ENCODE measurements around the gene IPO5.

The IPO5 gene

DNA sequence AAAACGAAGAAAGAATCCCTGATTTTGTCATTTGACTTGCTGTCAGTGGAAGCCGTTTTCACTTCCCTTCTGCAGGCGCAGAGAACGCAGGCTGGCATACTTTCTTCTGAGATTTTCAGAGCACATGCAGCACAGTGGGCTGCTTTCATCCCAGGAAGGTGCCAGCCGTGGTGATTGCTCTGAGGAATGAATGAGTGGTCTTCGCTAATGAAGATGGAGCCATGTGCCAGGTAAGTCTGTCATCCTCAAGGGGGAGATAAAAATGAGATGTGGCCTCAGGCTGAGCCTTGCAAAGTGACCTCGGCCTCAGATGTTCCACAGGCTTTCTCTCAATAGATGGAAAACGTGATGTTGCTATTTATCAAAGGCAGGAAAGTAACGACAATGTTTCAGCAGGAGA is 94.8 kb downstream of the IPO5 start:
- Mint-ChIP-seq H3K27ac (no peak overlapping the region), H3K4me1 (ENCODE audit: low read depth) (no peaks in the 10 kb centered on the region), H3K36me3 (ENCODE audit: low read depth) (peaks cover 3% of the 10 kb centered on the region), H3K9me3 (peaks cover 4% of the 10 kb centered on the region), H3K27me3 (peaks cover 10% of the 10 kb centered on the region), H3K4me3 (no peak overlapping the region)

DNA sequence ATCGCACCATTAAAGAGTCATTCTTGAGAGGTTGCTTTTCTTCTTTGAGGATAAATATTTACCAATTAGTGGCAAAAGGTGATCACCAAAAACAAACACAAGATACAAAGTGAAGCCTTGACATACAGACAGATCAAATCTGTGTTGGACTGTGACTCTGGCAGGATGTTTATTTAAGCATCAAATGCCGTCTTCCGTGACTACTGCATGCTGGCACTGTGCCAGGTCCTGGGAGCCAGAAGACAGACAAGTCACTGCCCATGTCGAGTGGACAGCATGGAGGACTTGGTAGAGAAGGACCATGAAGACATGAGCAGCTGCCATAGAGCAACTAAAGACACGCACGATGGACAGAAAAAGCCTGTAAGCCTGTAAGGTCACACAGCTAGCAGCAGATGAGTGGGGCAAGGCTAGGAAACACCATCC is 96.6 kb downstream of the IPO5 start:
- Mint-ChIP-seq H3K4me3 (no peak overlapping the region), H3K36me3 (ENCODE audit: low read depth) (peaks cover 3% of the 10 kb centered on the region), H3K27ac (no peak overlapping the region), H3K4me1 (ENCODE audit: low read depth) (no peaks in the 10 kb centered on the region), H3K9me3 (peaks cover 4% of the 10 kb centered on the region), H3K27me3 (peaks cover 16% of the 10 kb centered on the region)

- no peaks in the 10 kb centered on the region for H3K4me1 Mint-ChIP-seq (ENCODE audit: low read depth)
- H3K27ac Mint-ChIP-seq = no peak overlapping the region
- H3K27me3 Mint-ChIP-seq = peaks cover 30% of the 10 kb centered on the region
- peaks cover 3% of the 10 kb centered on the region for H3K36me3 Mint-ChIP-seq (ENCODE audit: low read depth)
- no peak overlapping the region for H3K4me3 Mint-ChIP-seq
- H3K9me3 Mint-ChIP-seq = peaks cover 4% of the 10 kb centered on the region
These were observed 98.9 kb downstream of the IPO5 start for GRCh38 chr13:98052412-98052811.

- Mint-ChIP-seq H3K27ac (no peak overlapping the region), H3K9me3 (peaks cover 4% of the 10 kb centered on the region), H3K4me3 (no peak overlapping the region), H3K36me3 (ENCODE audit: low read depth) (peaks cover 3% of the 10 kb centered on the region), H3K27me3 (peaks cover 30% of the 10 kb centered on the region), H3K4me1 (ENCODE audit: low read depth) (no peaks in the 10 kb centered on the region)
These were observed 100.8 kb downstream of the IPO5 start for GRCh38 chr13:98054301-98054700.

GRCh38 chr13:98055623-98056022 is 102.1 kb downstream of the IPO5 start:
- H3K4me1 Mint-ChIP-seq (ENCODE audit: low read depth) = no peaks in the 10 kb centered on the region
- H3K27me3 Mint-ChIP-seq = peaks cover 24% of the 10 kb centered on the region
- peaks cover 4% of the 10 kb centered on the region for H3K9me3 Mint-ChIP-seq
- no peak overlapping the region for H3K27ac Mint-ChIP-seq
- H3K4me3 Mint-ChIP-seq = no peak overlapping the region
- peaks cover 3% of the 10 kb centered on the region for H3K36me3 Mint-ChIP-seq (ENCODE audit: low read depth)

- Mint-ChIP-seq H3K27ac (no peak overlapping the region), H3K27me3 (peaks cover 24% of the 10 kb centered on the region), H3K36me3 (ENCODE audit: low read depth) (peaks cover 3% of the 10 kb centered on the region), H3K9me3 (peaks cover 4% of the 10 kb centered on the region), H3K4me1 (ENCODE audit: low read depth) (no peaks in the 10 kb centered on the region), H3K4me3 (no peak overlapping the region)
These were observed 103.5 kb downstream of the IPO5 start for GRCh38 chr13:98056839-98057410.

DNA sequence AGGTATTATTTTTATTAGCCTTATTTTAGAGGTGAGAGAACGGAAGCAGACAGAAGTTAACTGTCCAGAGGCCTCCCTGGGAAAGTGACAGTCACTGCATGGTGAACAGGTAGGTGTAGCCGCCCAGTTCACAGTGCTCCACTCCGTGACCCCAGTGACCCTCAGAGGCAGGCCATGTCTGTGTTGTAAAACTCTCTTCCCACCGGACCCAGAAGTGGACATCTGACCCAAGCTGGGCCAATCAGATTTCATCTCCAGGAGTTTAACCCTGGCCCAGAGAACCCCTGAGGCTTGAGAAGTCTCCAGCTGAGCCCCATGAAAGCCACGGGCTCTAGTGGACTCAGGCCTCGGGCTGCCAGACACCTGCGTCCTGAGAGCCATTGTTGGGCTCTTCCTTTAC is 105.8 kb downstream of the IPO5 start:
- H3K36me3 Mint-ChIP-seq (ENCODE audit: low read depth) = no peaks in the 10 kb centered on the region
- H3K4me3 Mint-ChIP-seq = no peak overlapping the region
- no peak overlapping the region for H3K27ac Mint-ChIP-seq
- H3K9me3 Mint-ChIP-seq = no peaks in the 10 kb centered on the region
- no peaks in the 10 kb centered on the region for H3K4me1 Mint-ChIP-seq (ENCODE audit: low read depth)
- peaks cover 15% of the 10 kb centered on the region for H3K27me3 Mint-ChIP-seq

GRCh38 chr13:98060282-98060681 is 106.8 kb downstream of the IPO5 start:
- H3K4me3 Mint-ChIP-seq = no peak overlapping the region
- H3K27ac Mint-ChIP-seq = no peak overlapping the region
- no peaks in the 10 kb centered on the region for H3K4me1 Mint-ChIP-seq (ENCODE audit: low read depth)
- H3K27me3 Mint-ChIP-seq = peaks cover 13% of the 10 kb centered on the region
- no peaks in the 10 kb centered on the region for H3K36me3 Mint-ChIP-seq (ENCODE audit: low read depth)
- no peaks in the 10 kb centered on the region for H3K9me3 Mint-ChIP-seq

GRCh38 chr13:98065468-98065867 is 112.0 kb downstream of the IPO5 start:
- Mint-ChIP-seq H3K4me1 (ENCODE audit: low read depth) (no peaks in the 10 kb centered on the region), H3K36me3 (ENCODE audit: low read depth) (no peaks in the 10 kb centered on the region), H3K27me3 (peaks cover 7% of the 10 kb centered on the region), H3K9me3 (no peaks in the 10 kb centered on the region), H3K4me3 (no peak overlapping the region), H3K27ac (no peak overlapping the region)

DNA sequence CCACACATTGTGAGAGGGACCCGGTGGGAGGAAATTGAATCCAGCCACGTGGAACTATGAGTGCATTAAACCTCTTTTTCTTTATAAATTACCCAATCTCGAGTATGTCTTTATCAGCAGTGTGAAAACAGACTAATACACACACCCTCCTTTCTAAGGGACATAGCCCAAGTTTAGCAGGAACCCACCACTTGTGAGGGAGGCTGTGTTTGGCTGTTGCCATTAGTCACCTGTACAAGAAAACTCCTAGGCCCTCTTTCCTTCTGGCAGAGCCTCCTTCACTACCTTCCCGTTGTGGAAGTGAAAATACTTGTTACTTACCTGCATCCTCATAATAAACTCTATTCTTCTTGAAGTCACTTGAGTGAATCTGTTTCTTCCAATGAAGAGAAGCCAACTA is 113.2 kb downstream of the IPO5 start:
- no peaks in the 10 kb centered on the region for H3K36me3 Mint-ChIP-seq (ENCODE audit: low read depth)
- no peak overlapping the region for H3K27ac Mint-ChIP-seq
- H3K27me3 Mint-ChIP-seq = peaks cover 7% of the 10 kb centered on the region
- H3K4me1 Mint-ChIP-seq (ENCODE audit: low read depth) = no peaks in the 10 kb centered on the region
- no peaks in the 10 kb centered on the region for H3K9me3 Mint-ChIP-seq
- H3K4me3 Mint-ChIP-seq = no peak overlapping the region

DNA sequence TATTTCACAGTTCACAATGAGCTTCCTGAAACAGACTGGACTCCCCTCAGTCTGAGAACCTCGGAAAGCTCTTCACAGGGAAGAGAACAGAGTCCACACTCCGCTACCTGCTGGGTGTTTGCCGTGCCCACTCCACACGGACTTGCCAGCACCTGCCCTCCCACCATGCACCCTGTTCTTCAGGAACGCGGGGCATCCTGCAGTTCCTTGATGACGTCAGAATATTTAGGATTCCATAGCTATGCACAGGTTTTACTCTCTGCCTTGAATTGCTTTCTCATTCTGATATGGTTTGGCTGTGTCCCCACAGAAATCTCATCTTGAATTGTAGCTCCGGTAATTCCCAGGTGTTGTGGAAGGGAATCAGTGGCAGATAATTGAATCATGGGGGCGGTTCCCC is 115.0 kb downstream of the IPO5 start:
- no peak overlapping the region for H3K4me3 Mint-ChIP-seq
- no peaks in the 10 kb centered on the region for H3K9me3 Mint-ChIP-seq
- H3K36me3 Mint-ChIP-seq (ENCODE audit: low read depth) = no peaks in the 10 kb centered on the region
- H3K27ac Mint-ChIP-seq = no peak overlapping the region
- H3K27me3 Mint-ChIP-seq = peaks cover 7% of the 10 kb centered on the region
- no peaks in the 10 kb centered on the region for H3K4me1 Mint-ChIP-seq (ENCODE audit: low read depth)

DNA sequence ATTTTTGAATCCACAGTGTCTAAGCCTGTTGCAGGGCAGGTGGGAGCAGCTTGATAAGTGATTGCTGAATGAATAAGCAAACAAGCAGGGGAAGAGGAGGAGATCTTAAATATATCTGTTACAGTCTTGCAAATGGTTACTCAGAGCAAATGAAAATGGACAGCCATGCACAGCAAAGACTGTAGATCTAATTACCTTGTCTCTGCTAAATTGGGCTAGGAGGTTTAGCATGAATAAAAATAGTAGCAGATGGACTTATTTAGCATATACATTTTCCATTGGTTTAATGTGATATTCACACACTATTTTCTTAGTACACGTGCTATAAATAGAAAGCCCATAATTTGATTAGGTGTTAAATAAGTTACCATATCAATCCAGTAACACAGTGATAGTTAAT is 116.5 kb downstream of the IPO5 start:
- Mint-ChIP-seq H3K36me3 (ENCODE audit: low read depth) (no peaks in the 10 kb centered on the region), H3K4me1 (ENCODE audit: low read depth) (no peaks in the 10 kb centered on the region), H3K4me3 (no peak overlapping the region), H3K27me3 (peaks cover 7% of the 10 kb centered on the region), H3K27ac (no peak overlapping the region), H3K9me3 (no peaks in the 10 kb centered on the region)

- H3K27ac Mint-ChIP-seq = no peak overlapping the region
- H3K4me1 Mint-ChIP-seq (ENCODE audit: low read depth) = no peaks in the 10 kb centered on the region
- no peaks in the 10 kb centered on the region for H3K9me3 Mint-ChIP-seq
- no peak overlapping the region for H3K4me3 Mint-ChIP-seq
- no peaks in the 10 kb centered on the region for H3K27me3 Mint-ChIP-seq
- no peaks in the 10 kb centered on the region for H3K36me3 Mint-ChIP-seq (ENCODE audit: low read depth)
These were observed 117.8 kb downstream of the IPO5 start for GRCh38 chr13:98071316-98071715.

DNA sequence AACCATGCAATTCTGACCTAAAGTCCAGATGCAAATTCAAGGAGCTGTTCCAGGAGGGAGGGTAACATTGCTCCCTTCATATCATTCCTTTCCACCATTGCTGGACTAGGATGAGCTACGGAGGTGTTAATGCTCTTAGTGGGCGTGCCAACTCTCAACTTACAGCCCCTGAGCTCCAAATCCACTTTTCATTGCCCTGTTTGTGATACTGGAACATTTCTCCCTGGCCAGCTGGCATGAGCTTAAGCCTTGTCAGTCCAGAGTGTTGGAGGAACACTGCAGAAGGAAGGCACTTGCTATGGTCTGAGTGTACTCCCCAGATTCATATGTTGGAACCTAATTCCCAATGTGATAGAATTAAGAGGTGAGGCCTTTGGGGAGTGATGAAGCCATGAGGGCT is 119.0 kb downstream of the IPO5 start:
- no peaks in the 10 kb centered on the region for H3K4me1 Mint-ChIP-seq (ENCODE audit: low read depth)
- H3K9me3 Mint-ChIP-seq = no peaks in the 10 kb centered on the region
- H3K4me3 Mint-ChIP-seq = no peak overlapping the region
- H3K27me3 Mint-ChIP-seq = no peaks in the 10 kb centered on the region
- H3K27ac Mint-ChIP-seq = no peak overlapping the region
- no peaks in the 10 kb centered on the region for H3K36me3 Mint-ChIP-seq (ENCODE audit: low read depth)
